Measurements from ENCODE around the gene MYO1A. TPM values are rescaled to one million over a fixed set of nuclear protein-coding genes. Genes with fewer than 3 reads are reported as not detected.
A peak's percentile ranks its signal among the peaks of the same experiment; 100 is the strongest.

Gene MYO1A
- total RNA-seq, 1 experiment from 2014 or later = 0.26 TPM

GRCh38 chr12:56999456-56999855 lies 50.5 kb downstream of the MYO1A start:
- Histone ChIP-seq H2BK5ac (ENCODE audit: insufficient read length, low read length) (no peak overlapping the region), H3K9me3 (ENCODE audit: control insufficient read depth, low read depth, low read length) (no peaks in the 10 kb centered on the region), H4K5ac (ENCODE audit: insufficient read length, low read depth, low read length) (no peak overlapping the region), H3K4me2 (ENCODE audit: insufficient read depth, insufficient read length, low read length) (no peak overlapping the region), H3T11ph (ENCODE audit: low read length) (no peak overlapping the region), H3K4ac (ENCODE audit: low read depth, low read length) (no peak overlapping the region), H4K91ac (ENCODE audit: insufficient read length, low read depth, low read length) (no peak overlapping the region), H3K56ac (ENCODE audit: insufficient read length, low read depth, low read length) (no peak overlapping the region), H3K79me1 (ENCODE audit: insufficient read depth, low read depth, low read length, poor library complexity, severe bottlenecking) (peaks cover 14% of the 10 kb centered on the region), H2BK20ac (ENCODE audit: low read depth, low read length, poor library complexity, severe bottlenecking) (no peak overlapping the region), H2AK5ac (ENCODE audit: insufficient read length, low read length) (no peak overlapping the region), H4K20me1 (ENCODE audit: control insufficient read depth, insufficient read depth, insufficient read length) (no peaks in the 10 kb centered on the region), H4K8ac (replicated peaks; ENCODE audit: insufficient read length, low read depth, low read length) (no peak overlapping the region), H3K4me1 (ENCODE audit: insufficient read depth, low read length) (no peaks in the 10 kb centered on the region), H3K23me2 (ENCODE audit: insufficient read length, low read depth, low read length, poor library complexity, severe bottlenecking) (no peaks in the 10 kb centered on the region), H2BK15ac (ENCODE audit: low read depth, low read length) (no peak overlapping the region), H3K23ac (ENCODE audit: insufficient read length, low read depth, low read length) (no peak overlapping the region), H3K14ac (ENCODE audit: insufficient read depth, low read length) (no peak overlapping the region), H3K27ac (ENCODE audit: insufficient read length, low read depth, low read length) (no peak overlapping the region), H3K27me3 (ENCODE audit: insufficient read depth, low read length) (no peaks in the 10 kb centered on the region), H2BK120ac (ENCODE audit: low read depth, low read length, poor library complexity, severe bottlenecking) (no peak overlapping the region), H2AFZ (ENCODE audit: low read length) (no peak overlapping the region), H3K79me2 (ENCODE audit: insufficient read depth, low read length) (peaks cover 3% of the 10 kb centered on the region), H2BK12ac (ENCODE audit: insufficient read length, low read depth, low read length) (no peak overlapping the region), H3K9ac (ENCODE audit: extremely low read depth, insufficient read length, low read length) (no peak overlapping the region), H3K18ac (ENCODE audit: insufficient read length, low read depth, low read length) (no peak overlapping the region)
- DNase-seq = peak; percentile 9
- TF ChIP-seq CTCF (conservative IDR thresholded peaks at IDR 0.05) = no peak
- peaks cover 4 to 7% of the 10 kb centered on the region in 2 experiments for H3K4me1 Mint-ChIP-seq
- no peak overlapping the region for H3K4me3 Mint-ChIP-seq
- peaks cover 27 to 65% (median 60%) of the 10 kb centered on the region in 3 experiments for H3K36me3 Mint-ChIP-seq (ENCODE audit: insufficient read depth in 1 of 3, low read depth in 3 of 3)
- no CpG with 5 or more reads among the region's 4 CpGs for WGBS (ENCODE audit: extremely low coverage, insufficient read length, low lambda C conversion rate)
- no peaks in the 10 kb centered on the region for H3K27me3 Mint-ChIP-seq (ENCODE audit: low read depth)
- H3K27ac Mint-ChIP-seq = no peak overlapping the region
- no peaks in the 10 kb centered on the region; a peak in 1 of 5 replicates for H3K9me3 Mint-ChIP-seq

Data from H9 (cell line).